ACHN (cell line): ENCODE data around the gene CEP135.

Experiments used
- DNase-seq: peaks from one replicate; pipeline ENCODE4 v3.0.0-alpha.2; 2015
- in situ Hi-C: cut with HindIII; loops from 2 replicates; pipeline ENCODE4 v1.10.0; 2017; ENCODE audit warnings: low sequenced_read_pairs, low pct_ligation_motif_present, low pct_unique_long_range_greater_than_20kb

CEP135 gene

DNA sequence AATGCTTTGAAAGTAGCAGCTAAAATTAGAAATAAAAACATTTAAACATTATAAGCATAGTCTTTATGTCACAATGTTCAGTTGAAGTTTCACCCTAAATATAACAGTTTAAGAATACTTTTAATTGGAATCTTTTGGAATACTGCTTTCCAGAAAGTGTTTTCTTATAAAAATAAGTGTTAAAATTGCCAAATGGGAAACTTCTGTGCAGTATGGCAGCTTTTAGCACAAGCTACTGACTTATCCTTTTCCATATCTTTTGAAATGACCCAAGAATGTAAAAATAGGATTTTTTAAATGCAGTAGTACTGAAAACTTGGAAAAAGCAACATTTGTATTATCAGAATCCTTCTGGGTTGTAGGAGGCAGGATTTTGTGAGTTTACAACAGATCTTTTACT, 34.2 kb downstream of the CEP135 start:
- DNase-seq, result no peak

DNA sequence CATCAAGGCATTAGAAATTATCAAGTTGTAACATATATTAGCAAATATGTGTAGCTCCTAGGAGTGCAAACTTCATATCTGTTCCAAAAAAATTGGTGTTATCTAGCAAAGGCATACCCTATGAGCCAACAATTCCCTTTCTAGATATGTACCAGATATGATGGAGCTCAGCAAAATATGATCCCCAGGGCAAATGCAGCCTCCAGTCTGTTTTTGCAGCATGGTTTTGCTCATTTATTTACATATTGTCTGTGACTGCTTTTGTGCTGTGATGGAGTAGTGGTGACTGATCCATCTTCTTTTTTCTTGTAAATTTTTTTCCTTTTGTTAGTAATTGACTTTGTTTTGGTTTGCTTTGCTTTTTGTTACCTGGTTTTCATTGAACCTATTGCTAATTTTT, 41.0 kb downstream of the CEP135 start:
- no peak for DNase-seq
- in situ Hi-C loops, result no loop called here

More for the DNA sequence above, 34.2 kb downstream of the CEP135 start:
- in situ Hi-C loops, result no loop called here

DNA sequence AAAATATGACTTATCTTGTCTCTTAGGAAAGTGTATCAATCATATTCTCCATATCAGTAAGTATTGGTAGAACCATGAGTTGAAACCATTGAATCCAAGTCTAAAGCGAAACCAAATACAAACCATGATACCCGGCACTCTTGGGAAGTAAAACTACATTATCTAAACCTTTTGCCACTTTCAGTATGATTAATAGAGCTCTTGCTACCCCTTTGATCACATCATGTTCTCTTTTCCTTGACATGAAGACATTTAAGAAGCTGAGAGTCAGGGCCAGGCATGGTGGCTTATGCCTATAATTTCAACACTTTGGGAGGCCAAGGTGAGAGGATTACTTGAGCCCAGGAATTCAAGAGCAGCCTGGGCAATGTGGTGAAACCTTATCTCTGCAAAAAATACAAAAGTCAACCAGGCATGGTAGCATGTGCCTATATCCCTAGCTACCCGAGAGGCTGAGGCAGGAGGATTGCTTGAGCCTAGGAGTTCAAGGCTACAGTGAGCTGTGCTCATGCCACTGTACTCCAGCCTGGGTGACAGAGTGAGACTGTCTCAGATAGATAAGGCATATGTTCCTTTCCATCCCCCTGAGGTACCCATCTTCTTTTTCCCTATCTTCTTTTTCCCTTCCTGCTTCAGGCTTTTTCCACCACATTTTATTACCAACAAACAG, 45.4 kb downstream of the CEP135 start:
- DNase-seq, result no peak
- in situ Hi-C loops, result no loop called here

DNA sequence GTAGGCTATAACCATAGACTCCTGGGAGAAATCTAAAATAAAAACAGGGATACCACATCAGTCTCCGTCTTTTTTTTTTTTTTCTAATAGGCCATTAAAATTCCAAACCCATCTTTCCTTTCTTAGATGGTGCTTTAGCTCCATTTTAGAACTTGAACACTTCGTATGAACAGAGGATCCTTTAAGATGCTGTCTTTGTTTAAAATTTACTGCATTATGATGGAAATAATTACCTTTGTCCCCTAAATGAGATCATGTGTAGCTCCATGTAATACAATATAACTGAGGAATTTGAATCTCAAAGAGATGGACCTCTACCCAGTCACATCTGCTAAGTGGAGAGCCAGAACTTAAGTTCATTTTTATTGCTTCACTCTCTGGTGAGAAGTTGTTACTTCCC, 47.9 kb downstream of the CEP135 start:
- in situ Hi-C loops, result no loop called here
- DNase-seq, result no peak

DNA sequence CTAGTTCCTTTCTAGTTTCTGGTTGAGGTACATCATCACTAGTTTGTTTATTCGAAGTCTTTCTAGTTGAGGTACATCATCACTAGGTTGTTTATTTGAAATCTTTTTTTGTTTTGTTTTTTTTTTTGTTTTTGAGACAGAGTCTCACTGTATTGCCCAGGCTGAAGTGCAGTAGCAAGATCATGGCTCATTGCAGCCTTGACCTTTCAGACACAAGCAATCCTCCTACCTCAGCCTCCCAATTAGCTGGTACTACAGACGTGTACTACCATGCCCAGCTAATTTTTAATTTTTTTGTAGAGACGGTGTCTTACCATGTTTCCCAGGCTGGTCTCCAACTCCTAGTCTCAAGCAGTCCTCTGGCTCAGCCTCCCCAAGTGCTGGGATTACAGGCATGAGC, 54.9 kb downstream of the CEP135 start:
- no peak for DNase-seq
- in situ Hi-C loops, result no loop called here

DNA sequence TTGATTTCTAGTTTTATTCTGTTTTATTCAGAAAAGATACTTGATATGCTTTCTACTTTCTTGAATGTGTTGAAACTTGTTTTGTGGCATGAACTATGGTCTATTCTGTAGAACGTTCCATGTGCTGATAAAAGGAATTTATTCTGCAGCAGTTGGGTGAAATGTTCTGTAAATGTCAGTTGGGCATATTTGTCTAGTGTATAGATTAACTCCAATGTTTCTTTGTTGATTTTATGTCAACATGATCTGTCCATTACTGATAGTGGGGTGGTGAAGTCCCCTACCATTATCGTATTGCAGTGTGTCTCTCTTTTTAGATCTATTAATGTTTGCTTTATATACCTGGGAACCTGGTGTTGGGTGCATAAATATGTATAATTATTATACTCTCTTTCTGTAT, 55.5 kb downstream of the CEP135 start:
- no peak for DNase-seq
- in situ Hi-C loops, result no loop called here

DNA sequence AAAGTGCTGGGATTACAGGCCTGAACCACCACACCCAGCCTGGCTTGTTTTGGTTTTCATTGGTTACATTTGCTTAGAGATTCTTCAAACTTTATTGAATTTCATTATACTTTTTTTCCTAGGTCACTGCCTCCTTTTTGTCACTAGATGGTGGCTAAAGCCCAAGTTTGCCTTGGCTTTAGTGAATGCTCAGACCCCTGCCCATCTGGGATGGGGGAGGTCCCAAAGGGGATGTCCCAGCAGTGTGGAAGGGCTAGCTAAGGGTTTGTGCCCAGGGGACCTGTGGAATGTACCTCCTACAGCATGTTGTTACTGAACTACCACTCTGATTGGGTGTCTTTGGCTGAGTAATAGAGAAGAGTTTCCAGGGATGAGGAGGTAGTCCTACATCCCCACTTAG, 58.4 kb downstream of the CEP135 start:
- in situ Hi-C loops, result no loop called here
- DNase-seq, result no peak

DNA sequence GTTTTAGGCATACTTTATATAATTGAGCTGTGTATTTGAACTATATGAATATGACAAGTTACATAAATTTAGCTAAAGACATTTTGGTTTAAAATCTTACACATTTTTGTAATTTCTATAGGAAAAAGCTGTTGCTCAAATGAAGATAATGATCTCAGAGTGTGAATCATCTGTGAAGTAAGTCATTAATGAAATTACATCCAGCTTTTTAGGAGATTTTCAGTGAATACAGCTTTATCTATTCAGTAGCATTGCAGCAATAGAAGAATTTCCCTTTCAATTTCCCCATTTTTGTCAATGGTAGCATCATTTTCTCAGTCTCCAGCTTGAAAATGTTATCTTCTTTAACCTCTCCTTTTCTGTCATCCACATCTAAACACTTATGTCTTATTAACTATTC, 59.5 kb downstream of the CEP135 start:
- in situ Hi-C loops, result no loop called here
- no peak for DNase-seq

DNA sequence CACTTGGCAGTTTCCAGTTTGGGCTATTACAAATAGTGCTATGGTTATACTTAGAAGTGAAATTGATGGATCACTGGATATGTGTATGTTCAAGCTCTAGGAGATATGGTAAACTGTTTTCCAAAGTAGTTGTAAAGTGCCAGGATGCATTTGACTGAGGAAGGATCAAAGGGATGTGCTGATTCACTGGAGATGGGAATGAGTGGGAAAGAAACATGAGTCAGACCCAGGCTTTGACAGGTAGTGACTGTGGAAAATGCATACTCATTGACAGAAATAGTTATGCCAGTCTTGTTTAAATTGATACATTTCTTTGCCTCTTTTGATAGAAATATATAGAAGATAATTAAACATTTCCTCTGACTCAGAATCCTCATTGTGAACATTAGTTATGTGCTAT, 77.9 kb downstream of the CEP135 start:
- in situ Hi-C loops, result no loop called here
- peak; percentile 51 for DNase-seq

DNA sequence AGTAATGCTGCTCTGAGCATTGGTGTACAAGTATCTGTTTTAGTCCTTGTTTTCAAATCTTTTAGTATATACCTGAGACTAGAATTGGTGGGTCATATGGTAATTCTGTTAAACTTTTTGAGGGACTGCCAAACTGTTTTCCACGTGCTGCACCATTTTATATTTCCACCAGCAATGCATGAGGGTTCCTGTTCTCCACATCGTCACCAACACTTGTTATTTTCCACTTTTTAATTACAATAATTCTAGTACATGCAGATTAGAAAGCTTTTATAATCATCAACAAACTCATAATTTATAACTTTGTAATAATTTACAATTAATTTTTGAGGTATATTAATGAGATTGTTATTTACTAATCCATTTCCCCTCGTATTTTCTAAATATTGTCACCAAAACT, 79.4 kb downstream of the CEP135 start:
- in situ Hi-C loops, result no loop called here
- no peak for DNase-seq

DNA sequence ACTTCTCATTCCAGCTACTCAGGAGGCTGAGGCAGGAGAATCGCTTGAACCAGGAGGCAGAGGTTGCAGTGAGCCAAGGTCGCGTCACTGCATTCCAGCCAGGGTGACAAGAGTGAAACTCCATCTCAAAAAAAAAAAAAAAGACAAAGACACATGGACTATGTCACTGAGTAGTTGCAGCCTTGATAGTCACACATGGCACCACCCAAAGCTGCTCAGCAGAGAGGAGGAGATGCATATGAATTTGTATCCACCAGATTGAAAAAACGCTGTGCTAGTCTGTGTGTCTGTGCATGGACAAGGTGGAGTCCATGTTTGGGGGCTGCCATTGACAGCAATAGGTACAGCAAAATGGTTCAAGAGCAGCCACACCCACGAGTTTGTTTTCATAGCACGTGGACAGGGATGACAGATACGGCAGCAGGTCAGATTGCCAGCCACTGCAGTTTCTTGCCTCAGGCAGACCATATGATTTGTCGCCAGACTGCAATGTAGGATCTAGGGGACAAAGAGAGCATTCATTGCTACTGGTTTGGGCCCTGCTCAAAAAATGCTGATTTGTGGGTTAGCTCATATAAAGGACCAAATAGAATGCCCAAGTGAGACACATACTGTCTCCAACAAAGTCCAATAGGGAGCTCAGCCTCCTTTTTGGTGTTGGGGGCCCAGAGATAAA, 89.9 kb downstream of the CEP135 start:
- in situ Hi-C loops, result no loop called here
- no peak for DNase-seq

DNA sequence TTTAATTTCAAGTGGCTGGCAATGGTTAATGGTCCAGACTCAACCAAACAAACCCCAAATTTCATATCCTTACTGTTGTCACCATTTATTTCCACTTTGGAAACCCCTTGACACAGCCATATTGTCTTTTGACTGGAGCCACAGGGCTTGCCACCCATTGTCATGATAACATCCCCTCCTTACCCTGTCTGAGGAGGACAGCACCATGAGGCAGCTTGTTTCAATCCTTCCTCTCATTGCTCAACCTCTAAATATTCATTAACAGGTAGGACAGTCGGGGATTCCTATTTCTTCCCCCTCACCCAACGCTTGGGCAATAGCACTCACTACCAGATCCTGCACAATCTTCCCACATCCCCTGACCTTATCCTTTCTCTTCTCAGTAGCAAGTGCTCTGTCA, 92.1 kb downstream of the CEP135 start:
- in situ Hi-C loops, result no loop called here

DNA sequence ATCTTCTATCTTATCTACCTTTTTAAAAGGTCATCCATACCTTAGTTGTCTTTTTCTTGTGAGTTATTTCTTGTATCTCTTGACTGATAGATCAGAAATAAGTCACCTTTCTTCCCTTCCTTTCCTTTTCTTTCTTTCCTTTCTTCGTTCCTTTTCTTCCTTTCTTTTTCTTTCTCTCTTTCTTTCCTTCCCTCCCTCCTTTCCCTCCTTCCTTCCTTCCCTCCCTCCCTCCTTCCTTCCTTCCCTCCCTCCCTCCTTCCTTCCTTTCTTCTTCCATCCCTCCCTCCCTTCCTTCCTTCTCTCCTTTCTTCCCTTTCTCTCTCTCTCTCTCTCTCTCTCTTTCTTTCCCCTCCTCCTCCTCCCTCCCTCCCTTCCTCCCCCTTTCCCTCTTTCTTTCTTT, 93.5 kb downstream of the CEP135 start:
- DNase-seq, result no peak
- in situ Hi-C loops, result no loop called here

More for the DNA sequence above, 92.1 kb downstream of the CEP135 start:
- DNase-seq, result no peak

DNA sequence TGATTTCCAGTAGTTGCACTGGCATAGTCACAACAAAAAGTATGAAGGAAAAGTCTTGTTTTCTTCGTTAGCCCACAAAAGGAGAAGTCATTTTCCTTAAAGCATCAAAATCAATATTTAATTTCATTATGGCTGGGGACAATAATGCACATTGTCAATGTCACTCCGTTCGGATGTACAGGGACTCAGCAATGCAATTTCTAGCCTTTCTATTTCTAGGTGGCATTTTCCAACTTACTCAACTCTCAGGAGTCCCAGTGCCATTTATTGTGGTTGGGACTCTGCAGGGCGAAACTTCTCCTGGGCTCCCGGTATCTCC, 99.6 kb downstream of the CEP135 start:
- no peak for DNase-seq
- in situ Hi-C loops, result no loop called here

DNA sequence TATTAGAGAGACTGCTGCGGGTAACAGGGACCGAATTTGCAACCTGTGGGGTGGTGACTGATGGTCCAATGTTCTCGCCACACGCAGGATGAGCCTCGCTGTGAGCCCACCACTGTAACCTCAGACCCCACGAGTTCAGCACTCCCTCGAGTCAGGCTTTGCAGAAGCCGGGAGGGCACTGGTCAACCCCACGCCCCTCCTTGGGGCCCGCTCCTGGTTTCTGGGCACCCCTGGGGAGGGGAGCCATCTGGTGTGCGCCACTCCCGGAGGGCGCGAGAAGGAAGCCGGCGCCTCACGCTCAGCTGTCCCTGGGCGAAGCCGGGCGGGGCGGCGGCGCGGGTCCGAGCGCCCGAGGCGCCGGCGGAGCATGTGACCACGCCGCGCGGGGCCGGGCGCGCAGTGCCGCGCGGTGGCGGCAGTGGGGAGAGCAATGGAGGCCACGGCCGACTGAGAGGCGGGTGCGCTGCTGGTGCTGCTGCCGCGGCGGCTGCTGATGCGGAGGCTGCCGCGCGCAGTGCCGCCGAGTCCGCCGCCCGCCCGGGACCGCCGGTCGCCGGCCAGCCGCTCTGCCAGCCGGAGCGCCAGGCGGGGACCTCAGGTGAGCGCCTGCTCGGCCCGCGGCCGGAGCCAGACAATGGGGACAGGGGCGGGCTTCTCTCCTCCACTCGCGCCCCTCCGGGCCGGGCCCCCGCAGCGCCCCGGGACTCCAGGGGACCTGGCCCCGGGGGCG, 100.1 kb downstream of the CEP135 start:
- in situ Hi-C loops, result no loop called here
- DNase-seq, result peak; percentile 64

DNA sequence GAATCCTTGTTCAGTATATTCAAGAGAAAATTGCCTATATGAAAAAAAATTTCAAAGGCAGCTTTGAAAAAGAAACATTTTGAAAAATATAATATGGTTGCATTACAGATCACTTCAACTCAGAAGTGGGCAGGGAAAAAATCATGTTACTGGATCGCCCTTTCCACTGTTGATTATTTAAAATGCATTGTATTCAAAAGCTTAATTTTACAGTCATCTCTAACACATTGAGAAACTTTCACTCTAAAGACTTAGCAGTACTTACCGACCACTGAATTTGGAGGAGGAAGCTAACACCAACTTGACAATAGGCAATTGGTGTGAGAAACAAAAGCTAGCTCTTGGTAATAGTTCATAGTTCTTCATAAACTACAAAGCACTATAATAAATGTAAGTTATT, 101.9 kb downstream of the CEP135 start:
- in situ Hi-C loops, result no loop called here

DNA sequence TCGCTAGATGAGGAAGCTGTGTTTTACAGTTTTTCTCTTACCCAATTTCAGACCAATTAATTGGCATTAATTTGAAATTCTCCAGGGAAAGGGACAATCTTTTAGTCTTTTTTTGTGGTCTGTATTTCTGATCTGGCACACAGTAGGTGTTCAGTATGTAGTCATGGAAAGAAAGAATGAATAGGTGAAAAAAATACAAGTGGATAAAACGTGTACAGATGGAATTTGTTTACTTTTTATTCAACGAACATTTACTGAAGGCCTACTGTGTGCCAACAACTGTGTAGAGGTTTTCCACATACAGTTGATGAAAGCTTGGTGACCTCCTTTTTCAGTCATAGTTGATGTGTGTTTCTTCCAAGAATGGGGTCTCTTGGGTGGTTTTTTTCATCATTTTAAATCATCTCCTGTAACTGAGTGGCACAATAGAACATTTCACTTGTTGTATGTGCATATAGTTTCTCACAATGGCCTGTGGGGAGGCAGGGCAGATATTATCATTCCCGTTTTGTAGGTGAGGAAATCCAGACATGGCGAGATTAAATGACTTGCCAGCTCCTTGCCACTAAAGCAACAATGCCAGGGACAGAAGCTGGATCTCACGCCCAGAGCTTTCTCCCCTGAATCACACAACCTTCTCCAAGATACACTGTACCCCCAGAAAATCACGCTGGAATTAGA, 102.4 kb downstream of the CEP135 start:
- DNase-seq, result no peak
- in situ Hi-C loops, result no loop called here

More for the DNA sequence above, 101.9 kb downstream of the CEP135 start:
- DNase-seq, result no peak

DNA sequence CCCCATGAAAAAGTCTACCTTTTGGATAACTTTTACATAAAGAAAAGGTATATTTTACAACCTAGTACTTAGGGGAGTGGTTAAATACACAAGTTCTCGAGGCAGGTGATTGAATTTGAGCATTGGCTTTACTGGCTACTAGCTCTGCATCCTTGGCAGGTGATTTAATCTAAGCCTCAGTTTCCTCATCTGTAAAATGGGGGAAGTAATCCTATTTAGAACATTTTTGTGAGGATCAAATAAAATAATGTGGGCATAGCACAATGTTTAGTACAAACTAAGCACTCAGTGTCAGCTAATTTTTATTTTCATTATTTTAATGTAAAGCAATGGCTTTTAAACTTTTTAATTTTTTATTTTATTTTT, 102.9 kb downstream of the CEP135 start:
- in situ Hi-C loops, result no loop called here

DNA sequence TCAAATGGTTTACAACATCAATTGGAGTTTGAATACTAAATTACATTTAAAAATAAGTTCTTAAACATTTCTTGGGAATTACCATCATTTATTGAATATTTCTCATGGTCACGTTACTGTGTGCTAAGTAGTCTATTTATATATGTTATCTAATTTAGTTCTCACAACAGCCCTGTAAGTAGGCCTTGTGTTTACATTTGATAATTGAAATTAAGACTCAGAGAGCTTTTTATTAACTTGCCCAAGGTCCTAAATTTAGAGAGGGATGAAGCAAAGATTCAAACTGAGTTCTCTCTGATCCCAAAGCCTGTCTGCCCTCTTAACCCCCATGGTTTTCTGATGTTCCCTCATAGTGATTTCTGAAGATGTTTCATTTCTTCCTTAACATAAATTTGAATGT, 103.7 kb downstream of the CEP135 start:
- in situ Hi-C loops, result no loop called here

More for the DNA sequence above, 102.9 kb downstream of the CEP135 start:
- no peak for DNase-seq

More for the DNA sequence above, 103.7 kb downstream of the CEP135 start:
- no peak for DNase-seq
